HFFc6 (cell line): Measurements from ENCODE around the gene SNRNP48. TPM values are rescaled to one million over a fixed set of nuclear protein-coding genes. Genes with fewer than 3 reads are reported as not detected.

Experiments used
- DNase-seq: peaks from one replicate; pipeline ENCODE4 v3.0.0-alpha.2; 2018
- H3K27ac Mint-ChIP-seq: 2 replicates; pipeline ENCODE4 v1.8.0; 2020; ENCODE audit warnings: mild to moderate bottlenecking, mixed read lengths
- H3K27me3 Mint-ChIP-seq: 2 replicates; pipeline ENCODE4 v1.8.0; 2021; ENCODE audit warnings: mild to moderate bottlenecking, moderate library complexity, mixed read lengths; ENCODE audit not compliant: insufficient read depth
- H3K36me3 Mint-ChIP-seq: 2 replicates; pipeline ENCODE4 v1.8.0; 2021; ENCODE audit warnings: low read depth, mixed read lengths
- H3K4me1 Mint-ChIP-seq: 2 replicates; pipeline ENCODE4 v1.8.0; 2020; ENCODE audit warnings: low read depth, mixed read lengths
- H3K4me3 Mint-ChIP-seq: 2 replicates; pipeline ENCODE4 v1.8.0; 2020; ENCODE audit warnings: mild to moderate bottlenecking, moderate library complexity, mixed read lengths
- H3K9me3 Mint-ChIP-seq: 2 replicates; pipeline ENCODE4 v1.8.0; 2020; ENCODE audit warnings: mild to moderate bottlenecking, mixed read lengths
- CTCF ChIP-seq: fragments of 200-600 bp; sonication (generic); IDR thresholded peaks from 2 replicates; pipeline ENCODE4 v1.5.0; 2021; ENCODE audit warnings: antibody characterized with exemption, mild to moderate bottlenecking
- total RNA-seq, 6 experiments: library from RNA; stranded (reverse); fragmentation: NEBNext Ultra II Directional; extraction: Animal tissue kit (Norgen Biotek cat#: 25700); gene quantifications; 2 replicates in 1 of 6; 3 replicates in 5 of 6; pipeline ENCODE4 v1.2.3, GENCODE V29; 2021

The SNRNP48 gene
- total RNA-seq, 6 experiments from 2014 or later: 9.7 to 12.9 (median 11.9) TPM

GRCh38 chr6:7546383-7546782 is 43.6 kb upstream of the SNRNP48 start:
- Mint-ChIP-seq H3K4me1 (peaks cover 54% of the 10 kb centered on the region), H3K27me3 (no peaks in the 10 kb centered on the region; the same call in 1 of the 2 replicates), H3K27ac (no peak overlapping the region), H3K4me3 (no peak overlapping the region), H3K9me3 (no peaks in the 10 kb centered on the region), H3K36me3 (no peaks in the 10 kb centered on the region)
- no peak for TF ChIP-seq CTCF
- DNase-seq: no peak

GRCh38 chr6:7546896-7547295 is 43.1 kb upstream of the SNRNP48 start:
- TF ChIP-seq CTCF: no peak
- DNase-seq: no peak
- Mint-ChIP-seq H3K4me3 (no peak overlapping the region), H3K27ac (no peak overlapping the region; the same call in 1 of the 2 replicates), H3K27me3 (no peaks in the 10 kb centered on the region; the same call in 1 of the 2 replicates), H3K36me3 (no peaks in the 10 kb centered on the region), H3K9me3 (no peaks in the 10 kb centered on the region), H3K4me1 (peaks cover 54% of the 10 kb centered on the region)

GRCh38 chr6:7547315-7547714 is 42.7 kb upstream of the SNRNP48 start:
- Mint-ChIP-seq H3K9me3 (no peaks in the 10 kb centered on the region), H3K27ac (peak overlapping the region; percentile 57; the same call in 1 of the 2 replicates), H3K4me1 (peaks cover 54% of the 10 kb centered on the region), H3K4me3 (no peak overlapping the region), H3K27me3 (no peaks in the 10 kb centered on the region; the same call in 1 of the 2 replicates), H3K36me3 (no peaks in the 10 kb centered on the region)
- DNase-seq: no peak
- TF ChIP-seq CTCF: no peak

GRCh38 chr6:7550433-7550801 is 39.6 kb upstream of the SNRNP48 start:
- Mint-ChIP-seq H3K4me1 (peaks cover 63% of the 10 kb centered on the region), H3K36me3 (no peaks in the 10 kb centered on the region), H3K27me3 (no peaks in the 10 kb centered on the region; the same call in 1 of the 2 replicates), H3K4me3 (no peak overlapping the region), H3K9me3 (no peaks in the 10 kb centered on the region), H3K27ac (no peak overlapping the region)
- DNase-seq: no peak
- TF ChIP-seq CTCF: no peak

GRCh38 chr6:7554533-7555275 is 35.3 kb upstream of the SNRNP48 start:
- no peaks in the 10 kb centered on the region for H3K9me3 Mint-ChIP-seq
- H3K4me1 Mint-ChIP-seq: peaks cover 53% of the 10 kb centered on the region
- H3K4me3 Mint-ChIP-seq: peak overlapping the region; percentile 10; the same call in 1 of the 2 replicates
- H3K27me3 Mint-ChIP-seq: peaks cover 3% of the 10 kb centered on the region
- no peak for DNase-seq
- no peak for TF ChIP-seq CTCF
- peak overlapping the region; percentile 12; the same call in 1 of the 2 replicates for H3K27ac Mint-ChIP-seq
- 0 out of 2 replicates have a peak, but pooled peaks cover 5% of the 10 kb centered on the region for H3K36me3 Mint-ChIP-seq
